ENCODE results near the gene PLPPR1.
"Not testable (repeated sequence)": the region's sequence is repeated elsewhere in the genome, so short reads cannot be mapped to it uniquely, and the experiment has no call there.

Gene PLPPR1

GRCh38 chr9:101028346-101029314 is at the start of gene PLPPR1:
PLPPR1 (plus strand) TSS chr9:101028727.
- no peak for DNase-seq

GRCh38 chr9:100989731-100990130 is 38.8 kb upstream of the PLPPR1 start:
- no peak for DNase-seq

- no peak for DNase-seq
Measured at GRCh38 chr9:100990605-100991381, 37.7 kb upstream of the PLPPR1 start.

- DNase-seq = no peak
Measured at GRCh38 chr9:100992632-100993031, 35.9 kb upstream of the PLPPR1 start.

GRCh38 chr9:100999906-101000544 is 28.5 kb upstream of the PLPPR1 start:
- DNase-seq = no peak

- DNase-seq = no peak
Measured at GRCh38 chr9:101005246-101005645, 23.3 kb upstream of the PLPPR1 start.

- DNase-seq = no peak
Measured at GRCh38 chr9:101014566-101014965, 14.0 kb upstream of the PLPPR1 start.

- no peak for DNase-seq
Measured at GRCh38 chr9:101018467-101018866, 10.1 kb upstream of the PLPPR1 start.

- no peak for DNase-seq
Measured at GRCh38 chr9:101022704-101023103, 5.8 kb upstream of the PLPPR1 start.

GRCh38 chr9:101025940-101026339 is 2.6 kb upstream of the PLPPR1 start:
- no peak for DNase-seq

- no peak for DNase-seq
Measured at GRCh38 chr9:101026824-101027223, 1.7 kb upstream of the PLPPR1 start.

- DNase-seq = no peak
Measured at GRCh38 chr9:101027236-101027635, 1.3 kb upstream of the PLPPR1 start.

GRCh38 chr9:101027733-101028345 is 688 bp upstream of the PLPPR1 start:
- no peak for DNase-seq

- no peak for DNase-seq
Measured at GRCh38 chr9:101029315-101030085, 973 bp downstream of the PLPPR1 start.

- DNase-seq = no peak
Measured at GRCh38 chr9:101030086-101030391, 1.5 kb downstream of the PLPPR1 start.

GRCh38 chr9:101032426-101032825 is 3.9 kb downstream of the PLPPR1 start:
- no peak for DNase-seq

- DNase-seq = no peak
Measured at GRCh38 chr9:101034222-101034621, 5.7 kb downstream of the PLPPR1 start.

- no peak for DNase-seq
Measured at GRCh38 chr9:101035098-101035497, 6.6 kb downstream of the PLPPR1 start.

- no peak for DNase-seq
Measured at GRCh38 chr9:101037430-101037829, 8.9 kb downstream of the PLPPR1 start.

- DNase-seq = no peak
Measured at GRCh38 chr9:101038488-101038887, 10.0 kb downstream of the PLPPR1 start.

GRCh38 chr9:101039581-101039980 is 11.1 kb downstream of the PLPPR1 start:
- not testable (repeated sequence) for DNase-seq

GRCh38 chr9:101047848-101048397 is 19.4 kb downstream of the PLPPR1 start:
- DNase-seq = no peak
